Stimulated activated naive CD4-positive, alpha-beta T cell (primary cell): ENCODE data around the gene ARFRP1.

Experiments used
- DNase-seq, 6 experiments: peaks; one replicate each; lab custom pipeline; 2025; lab: John Stamatoyannopoulos, UW

ARFRP1 gene

DNA sequence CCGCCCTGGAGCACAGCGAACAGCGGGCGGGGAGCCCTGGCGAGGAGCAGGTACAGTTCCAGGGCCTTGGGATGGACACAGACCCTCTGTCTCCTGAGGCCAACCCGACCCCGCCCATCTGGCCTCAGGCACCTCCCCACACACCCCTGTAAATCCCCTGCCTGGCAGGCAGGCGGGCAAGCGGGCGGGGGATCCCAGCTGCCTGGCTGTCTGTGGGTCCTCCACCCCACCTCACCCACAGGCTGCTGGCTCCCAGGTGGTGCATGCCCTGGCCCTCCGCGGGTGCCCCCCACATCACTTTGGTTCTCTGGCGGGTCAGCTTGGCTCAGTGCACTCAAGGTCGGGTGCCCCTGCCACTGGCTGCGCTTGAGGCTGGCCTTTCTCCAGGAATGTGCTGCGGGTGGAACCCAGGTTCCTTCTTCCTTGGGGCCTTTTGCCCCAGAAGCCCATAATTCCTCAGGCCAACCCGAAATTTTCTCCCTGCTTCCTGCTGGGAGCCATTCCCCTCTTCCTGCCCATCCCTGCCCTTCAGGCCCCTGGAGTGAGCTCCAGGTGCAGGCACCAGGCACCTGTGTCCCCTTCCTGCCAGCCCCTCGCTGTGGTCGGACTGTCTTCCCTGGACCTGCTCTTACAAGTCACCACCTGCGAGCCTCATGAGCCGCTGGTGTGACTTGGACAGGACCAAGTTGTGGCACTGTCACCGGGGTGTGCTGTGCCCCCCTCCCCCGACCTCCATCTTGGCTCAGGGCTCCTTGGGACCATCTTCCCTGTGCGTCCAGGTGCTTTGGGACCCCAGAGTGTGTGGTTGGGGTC is 16.7 kb downstream of the ARFRP1 start:
- no peak for DNase-seq

DNA sequence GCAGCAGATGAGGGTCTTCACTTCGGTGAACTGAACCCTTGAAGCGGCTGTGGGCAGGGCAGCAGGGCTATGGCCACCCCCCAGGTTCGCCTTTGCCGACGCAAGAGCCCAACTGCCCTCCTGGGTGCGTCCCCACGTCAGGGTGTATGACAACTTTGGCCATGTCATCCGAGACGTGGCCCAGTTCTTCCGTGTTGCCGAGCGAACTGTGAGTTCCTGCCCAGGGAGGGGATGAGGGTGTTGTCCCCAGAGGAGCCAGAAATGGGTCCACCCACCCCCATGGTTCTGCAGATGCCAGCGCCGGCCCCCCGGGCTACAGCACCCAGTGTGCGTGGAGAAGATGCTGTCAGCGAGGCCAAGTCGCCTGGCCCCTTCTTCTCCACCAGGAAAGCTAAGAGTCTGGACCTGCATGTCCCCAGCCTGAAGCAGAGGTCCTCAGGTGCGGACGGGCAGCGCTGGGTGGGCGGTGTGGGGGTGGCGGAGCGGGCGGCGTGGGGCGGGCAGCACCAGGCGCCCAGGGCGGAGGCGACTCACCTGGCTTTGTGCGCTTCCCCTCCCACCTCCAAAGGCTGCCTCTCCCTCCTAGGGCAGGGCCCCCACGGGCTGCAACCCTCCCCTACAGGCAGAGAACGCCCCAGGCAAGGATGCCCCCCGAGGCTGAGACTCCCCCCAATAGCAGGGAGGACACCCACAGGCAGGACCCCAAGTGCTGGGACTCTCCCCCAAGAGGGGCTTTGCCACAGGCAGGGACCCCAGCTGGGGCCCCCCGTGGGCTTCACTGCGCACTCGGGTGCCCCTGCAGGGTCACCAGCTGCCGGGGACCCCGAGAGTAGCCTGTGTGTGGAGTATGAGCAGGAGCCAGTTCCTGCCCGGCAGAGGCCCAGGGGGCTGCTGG is 17.5 kb downstream of the ARFRP1 start:
- no peak for DNase-seq

DNA sequence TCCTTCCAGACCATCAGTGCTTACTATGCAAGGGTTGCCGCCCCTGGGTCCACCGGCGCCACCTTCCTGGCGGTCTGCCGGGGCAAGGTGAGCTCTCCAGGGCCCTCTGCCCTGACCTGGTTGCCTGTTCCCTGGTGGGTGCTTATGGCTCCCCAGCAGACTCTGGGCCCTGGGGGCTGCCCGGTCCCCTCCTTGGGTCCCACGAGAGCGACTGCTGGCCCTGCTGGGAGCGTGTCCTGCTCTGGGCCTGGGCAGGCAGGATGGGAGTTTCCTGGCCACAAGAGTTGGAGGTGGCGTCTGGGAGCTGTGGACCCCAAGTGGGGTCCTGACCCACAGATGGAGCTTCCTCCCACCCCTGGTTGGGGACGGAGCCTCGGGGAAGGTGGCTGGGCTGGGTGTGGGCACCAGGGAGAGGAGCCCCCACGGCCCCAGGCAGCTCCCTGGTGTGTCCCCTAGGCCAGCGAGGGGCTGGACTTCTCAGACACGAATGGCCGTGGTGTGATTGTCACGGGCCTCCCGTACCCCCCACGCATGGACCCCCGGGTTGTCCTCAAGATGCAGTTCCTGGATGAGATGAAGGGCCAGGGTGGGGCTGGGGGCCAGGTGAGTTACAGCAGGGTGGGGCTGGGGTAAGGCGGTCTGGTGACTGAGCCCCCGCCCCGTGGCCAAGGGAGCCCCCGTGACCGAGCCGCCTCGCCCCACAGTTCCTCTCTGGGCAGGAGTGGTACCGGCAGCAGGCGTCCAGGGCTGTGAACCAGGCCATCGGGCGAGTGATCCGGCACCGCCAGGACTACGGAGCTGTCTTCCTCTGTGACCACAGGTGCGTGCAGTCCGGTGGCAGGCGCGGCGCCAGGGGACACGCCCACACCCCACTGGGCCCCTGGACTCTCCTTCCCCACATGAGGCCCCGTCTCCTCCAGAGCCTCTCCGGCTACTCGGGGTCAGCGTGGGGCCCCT is 18.5 kb downstream of the ARFRP1 start:
- no peak for DNase-seq

DNA sequence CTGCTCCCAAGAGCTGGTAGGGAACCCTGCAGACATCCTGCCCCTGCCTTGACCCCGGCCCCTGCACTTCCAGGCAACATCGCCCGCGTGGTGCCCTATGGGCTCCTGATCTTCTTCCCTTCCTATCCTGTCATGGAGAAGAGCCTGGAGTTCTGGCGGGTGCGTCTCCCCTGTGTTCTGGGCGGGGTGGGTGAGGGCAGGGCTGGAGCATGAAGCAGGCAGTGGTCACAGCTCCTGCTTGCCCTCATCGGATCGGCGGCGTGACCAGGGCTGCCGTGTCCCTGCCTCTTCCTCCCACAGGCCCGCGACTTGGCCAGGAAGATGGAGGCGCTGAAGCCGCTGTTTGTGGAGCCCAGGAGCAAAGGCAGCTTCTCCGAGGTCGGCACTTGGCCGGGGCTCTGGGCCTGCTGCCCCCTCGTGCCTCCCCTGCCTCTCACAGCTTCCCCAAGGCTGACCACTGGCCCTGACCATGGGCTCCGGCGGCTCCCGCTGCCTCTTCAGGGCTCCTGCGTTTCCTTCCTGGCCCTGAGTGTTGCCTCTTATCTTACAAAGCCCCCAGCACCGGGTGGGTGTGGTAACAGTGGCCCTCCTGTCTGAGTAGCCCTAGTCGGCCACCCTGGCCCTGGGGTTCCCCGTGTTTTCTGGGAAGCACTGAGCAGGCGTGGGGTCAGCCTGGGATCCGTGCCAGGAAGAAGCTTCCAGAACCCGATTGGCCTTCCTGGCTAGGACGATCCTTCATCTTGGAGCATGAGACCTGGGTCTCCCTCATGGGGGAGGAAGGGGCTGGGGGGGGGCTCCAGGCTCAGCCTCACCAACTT is 19.3 kb downstream of the ARFRP1 start:
- DNase-seq = no peak

DNA sequence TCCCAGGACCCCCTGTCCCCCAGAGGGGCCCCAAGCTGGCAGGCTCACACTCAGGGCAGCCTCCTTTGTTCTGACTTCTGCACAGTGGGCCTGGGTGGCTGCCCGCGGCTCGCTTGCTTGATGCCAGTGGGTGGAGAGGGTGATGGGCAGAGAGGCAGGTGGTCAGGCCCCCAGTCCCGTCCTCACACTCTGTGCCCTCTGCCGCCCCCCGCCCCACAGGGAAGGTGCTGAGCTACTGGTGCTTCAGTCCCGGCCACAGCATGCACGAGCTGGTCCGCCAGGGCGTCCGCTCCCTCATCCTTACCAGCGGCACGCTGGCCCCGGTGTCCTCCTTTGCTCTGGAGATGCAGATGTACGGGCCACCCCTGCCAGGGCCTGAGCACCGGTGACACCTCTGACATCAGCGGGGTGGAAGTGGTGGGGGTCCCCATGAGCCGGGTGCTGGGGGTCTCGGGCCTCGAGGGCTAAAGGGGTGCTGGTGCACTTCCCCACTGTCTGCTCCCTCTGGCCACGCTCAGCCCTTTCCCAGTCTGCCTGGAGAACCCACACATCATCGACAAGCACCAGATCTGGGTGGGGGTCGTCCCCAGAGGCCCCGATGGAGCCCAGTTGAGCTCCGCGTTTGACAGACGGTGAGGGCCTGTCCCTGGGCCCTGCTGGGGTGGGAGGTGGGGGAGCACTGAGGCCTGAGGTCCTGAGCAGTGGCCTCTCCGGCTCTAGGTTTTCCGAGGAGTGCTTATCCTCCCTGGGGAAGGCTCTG is 20.2 kb downstream of the ARFRP1 start:
- DNase-seq = no peak

DNA sequence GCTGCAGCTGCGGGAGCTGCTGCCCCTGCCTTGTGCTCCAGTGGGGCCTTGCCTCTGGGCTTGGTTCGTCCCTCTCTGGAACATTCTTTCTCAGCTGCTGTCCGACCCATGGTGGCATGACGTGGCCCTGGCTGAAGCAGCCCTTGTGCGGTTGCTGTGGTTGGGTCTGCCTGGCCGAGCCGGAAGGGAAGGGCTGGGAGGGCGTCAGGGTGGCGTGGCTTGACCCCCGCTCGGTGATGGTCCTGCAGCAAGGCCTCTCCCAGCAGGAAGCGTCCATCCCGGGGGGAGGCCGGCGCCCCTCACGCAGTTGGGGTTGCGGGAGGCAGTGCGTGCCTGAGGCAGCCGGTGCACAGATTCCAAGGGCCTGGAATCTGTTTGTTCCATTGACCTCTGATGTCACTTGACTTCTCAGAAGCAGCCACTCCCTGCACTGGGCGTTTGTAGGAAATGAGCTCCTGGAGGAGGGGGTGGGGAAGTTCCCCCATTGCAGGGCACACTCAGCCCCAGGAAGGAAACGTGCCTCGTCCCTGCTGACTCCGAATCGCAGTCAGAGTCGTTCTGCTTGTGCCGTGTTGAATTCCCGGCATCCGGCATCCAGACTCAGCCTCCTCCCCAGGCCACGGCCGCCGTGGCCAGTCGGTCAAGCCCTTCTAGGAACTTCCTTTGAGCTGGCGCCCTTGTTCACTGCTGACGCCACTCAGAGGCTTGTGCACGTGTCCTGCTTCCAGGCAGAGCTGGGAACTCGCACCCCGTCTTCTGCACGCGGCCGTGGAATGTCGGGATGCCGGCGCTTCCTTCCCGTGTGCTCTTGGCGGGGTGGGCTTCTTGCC is 21.1 kb downstream of the ARFRP1 start:
- DNase-seq = peak in 2 of 6 experiments; percentile 11 to 12

DNA sequence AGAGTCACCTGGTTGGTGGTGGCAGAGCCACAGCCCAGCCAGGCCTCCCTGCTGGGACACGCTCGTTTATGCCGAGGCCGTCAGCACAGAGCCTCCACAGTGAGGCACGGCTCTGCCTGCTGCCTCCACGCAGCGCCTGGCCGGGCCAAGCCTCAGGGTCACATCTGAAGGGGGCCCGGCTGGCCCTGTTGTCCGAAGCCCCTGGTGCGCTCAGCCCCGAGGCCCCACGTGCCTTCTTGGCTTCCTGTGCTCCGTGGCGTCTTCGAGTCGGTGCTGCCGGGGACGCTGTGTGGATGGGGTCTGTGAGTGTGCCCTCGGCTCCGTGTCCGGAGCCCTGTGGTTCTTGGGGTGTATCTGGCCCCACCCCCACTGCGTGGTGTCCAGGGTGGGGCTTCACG is 21.7 kb downstream of the ARFRP1 start:
- no peak for DNase-seq

DNA sequence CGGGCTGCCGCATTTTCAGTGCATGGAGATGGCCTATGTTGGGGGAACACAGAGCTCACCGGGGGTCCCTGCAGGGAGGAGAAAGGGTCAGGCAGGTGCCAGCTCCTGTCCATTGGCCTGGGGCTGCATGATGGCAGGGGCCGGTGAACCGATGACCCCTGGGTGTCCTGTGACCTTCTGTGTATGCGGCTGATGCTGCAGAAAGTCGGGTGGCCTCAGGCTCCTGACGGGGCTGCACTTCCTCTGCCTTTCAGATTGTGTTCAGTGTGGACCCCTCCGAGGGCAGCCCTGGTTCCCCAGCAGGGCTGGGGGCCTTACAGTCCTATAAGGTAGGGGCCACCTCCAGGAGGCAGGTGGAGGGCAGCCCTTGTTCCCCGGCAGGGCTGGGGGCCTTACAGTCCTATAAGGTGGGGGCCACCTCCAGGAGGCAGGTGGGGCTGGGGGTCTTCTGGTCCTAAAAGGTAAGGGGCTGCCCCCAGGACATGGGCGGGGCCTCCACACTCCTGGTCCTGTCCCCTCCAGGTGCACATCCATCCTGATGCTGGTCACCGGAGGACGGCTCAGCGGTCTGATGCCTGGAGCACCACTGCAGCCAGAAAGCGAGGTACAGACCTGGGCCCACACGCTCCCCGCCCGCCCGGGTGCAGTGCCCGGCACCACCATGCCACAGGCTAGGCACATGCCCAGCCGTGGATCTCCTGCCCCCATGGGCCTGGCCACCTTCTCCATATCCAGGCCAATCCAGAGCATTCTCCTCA is 22.3 kb downstream of the ARFRP1 start:
- no peak for DNase-seq

DNA sequence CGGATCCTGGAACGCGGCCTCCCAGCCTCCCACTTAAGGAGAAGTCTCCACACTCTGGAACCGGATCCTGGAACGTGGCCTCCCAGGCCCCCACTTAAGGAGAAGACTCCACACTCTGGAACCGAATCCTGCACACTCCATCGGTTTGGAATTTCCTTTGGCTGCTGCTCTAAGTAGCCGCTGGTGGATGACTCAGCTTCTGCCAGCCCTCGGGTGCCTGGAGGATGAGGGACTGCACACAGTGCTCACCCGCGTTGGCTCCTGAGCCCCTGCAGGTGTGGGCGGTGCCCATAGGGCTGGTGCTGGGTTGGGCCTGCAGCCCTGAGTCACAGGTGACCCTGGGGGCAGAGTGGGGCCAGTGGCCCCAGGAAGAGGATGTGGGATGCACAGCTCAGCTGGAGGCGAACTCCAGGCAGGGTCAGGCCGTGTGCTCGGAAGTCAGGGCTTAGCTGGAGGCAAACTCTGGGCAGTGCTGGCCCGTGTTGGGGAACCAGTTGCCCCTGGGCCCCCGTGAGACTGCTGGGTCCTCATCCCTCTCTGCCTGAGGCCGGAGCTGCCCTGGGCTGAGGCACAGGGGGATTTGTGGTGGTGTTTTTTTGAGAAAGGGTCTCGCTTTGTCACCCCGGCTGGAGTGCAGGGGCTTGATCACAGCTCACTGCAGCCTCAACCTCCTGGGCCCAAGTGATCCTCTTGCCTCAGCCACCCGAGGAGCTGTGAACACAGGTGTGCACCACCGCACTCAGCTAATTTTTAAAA is 25.2 kb downstream of the ARFRP1 start:
- no peak for DNase-seq

DNA sequence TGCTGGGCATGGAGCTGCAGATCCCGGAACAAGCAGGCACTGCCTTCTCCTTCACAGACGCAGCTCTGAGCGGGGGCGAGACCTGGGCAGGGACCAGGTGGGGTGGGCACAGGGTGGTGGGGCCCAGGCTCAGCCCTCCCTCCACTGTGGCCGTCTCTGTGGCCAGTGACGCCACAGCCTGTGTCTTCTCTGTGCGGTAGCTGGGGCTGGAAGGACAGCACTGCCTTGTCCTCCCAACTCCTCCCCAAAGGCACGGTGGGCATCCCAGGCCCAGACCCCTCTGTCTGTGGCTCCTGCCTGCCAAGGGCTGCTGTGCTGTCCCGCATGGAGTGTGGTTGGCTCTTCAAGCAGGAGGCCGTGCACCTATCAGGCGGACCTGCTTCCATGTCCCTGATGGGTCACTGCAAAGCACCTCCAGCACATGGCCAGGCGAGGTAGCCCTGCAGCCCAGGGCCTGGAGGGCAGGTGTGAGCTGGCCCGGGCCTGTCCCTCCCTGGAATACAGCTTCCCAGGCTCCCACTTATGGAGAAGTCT is 26.1 kb downstream of the ARFRP1 start:
- no peak for DNase-seq

DNA sequence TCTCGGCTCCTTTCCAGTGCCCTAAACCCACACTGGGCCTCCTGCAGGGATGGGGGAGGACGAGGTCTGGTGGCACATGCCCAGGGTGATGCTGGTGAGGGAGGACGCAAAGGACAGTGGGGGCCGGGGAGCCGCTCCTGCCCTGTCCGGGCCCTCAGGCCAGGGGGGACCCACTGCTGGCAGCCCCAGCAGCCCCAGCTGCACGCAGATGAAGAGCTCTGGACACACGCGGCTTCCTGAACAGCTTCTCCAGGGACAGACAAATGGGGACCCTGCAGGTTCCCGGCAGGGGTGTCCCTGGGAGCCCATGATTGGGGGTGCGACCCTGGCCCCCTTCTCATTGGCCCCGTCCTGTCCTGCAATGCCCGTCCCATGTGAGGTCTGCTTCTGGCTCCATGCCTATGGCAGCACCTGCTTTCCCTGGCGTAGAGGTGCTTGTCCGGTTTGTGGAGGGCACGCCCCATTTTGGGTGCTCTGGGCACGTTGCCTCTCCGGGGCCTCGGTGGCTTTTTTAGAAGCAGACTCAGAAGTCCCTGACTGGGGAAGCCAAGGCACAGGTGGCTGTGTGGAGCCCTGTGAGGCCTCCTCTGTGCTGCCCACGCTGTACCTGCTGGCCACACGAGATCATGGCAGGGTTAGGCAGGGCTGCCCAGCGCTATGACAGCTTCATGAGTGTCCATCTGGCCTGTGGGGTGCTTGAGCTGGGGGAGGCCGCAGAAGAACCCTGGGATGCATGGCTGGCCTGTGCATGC is 26.7 kb downstream of the ARFRP1 start:
- DNase-seq = no peak

DNA sequence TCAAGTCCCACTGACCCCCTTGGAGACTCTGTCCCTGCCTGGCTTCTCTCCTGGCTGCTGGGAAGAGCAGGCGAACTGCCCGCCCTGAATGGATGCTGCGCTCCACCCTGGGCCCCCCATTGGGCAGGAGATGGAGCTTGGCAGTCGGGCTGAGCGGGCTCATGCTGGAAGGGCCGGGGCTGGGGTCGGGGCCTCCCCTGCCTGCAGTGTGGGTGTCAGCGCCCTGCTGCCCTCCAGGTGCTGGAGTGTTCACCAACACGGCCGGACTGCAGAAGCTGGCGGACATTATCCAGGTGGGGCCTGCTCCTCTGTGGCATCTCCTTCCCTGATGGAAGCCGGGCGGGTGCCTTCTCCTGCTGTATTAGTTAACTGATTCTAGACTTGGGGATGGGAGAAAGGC is 27.3 kb downstream of the ARFRP1 start:
- DNase-seq = no peak

DNA sequence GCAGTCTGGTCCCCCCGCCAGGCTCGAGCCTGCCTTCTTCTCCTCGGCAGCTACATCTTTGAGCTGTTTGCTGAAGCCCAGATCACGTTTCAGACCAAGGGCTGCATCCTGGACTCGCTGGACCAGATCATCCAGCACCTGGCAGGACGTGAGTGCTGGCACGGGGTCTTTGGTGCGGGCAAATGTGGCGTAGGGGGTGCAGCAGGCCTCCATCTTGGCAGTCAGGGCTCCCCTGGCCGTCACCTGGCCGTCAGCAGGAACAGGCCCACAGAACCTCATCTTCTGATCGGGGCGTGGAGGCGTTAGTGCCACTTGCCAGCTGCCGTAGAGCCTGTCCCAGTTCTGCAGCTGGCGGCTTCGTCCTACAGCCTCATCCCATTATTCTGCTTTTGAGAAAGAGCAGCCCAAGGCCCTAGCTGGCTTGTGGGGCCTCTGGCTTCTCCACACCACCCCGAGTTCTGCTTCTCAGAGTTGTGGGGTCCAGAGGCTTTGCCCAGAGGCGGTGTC is 27.9 kb downstream of the ARFRP1 start:
- DNase-seq = no peak

DNA sequence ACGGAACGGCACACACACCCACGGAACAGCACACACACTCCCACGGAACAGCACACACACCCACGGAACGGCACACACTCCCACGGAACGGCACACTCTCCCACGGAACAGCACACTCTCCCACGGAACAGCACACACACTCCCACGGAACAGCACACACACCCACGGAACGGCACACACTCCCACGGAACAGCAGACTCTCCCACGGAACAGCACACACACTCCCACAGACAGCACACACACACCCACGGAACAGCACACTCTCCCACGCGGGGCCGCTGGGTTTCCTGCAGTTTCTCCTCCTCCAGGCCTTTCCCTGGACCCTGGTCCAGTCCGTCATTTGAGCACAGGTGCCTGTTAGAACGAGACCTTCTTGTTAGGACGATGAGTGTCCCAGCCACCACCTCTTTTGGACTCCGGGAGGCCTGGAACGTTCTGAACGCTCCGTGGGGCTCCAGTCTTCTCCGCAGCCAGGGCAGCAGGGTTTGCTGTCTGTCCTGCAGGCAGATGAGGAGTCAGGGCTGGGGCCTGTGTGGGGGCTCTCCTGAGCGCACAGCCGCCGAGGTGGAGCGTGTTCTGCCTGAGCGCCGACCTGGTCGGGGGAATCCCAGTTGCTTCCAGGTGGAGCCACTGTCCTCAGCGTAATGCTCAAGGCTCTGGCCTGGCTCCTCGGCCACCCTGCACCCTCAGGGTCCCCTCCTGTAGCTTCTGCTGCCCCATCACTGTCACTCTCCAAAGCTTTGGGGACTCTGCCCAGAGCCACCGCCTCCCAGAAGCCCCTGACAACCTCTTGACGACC is 28.9 kb downstream of the ARFRP1 start:
- DNase-seq = no peak

DNA sequence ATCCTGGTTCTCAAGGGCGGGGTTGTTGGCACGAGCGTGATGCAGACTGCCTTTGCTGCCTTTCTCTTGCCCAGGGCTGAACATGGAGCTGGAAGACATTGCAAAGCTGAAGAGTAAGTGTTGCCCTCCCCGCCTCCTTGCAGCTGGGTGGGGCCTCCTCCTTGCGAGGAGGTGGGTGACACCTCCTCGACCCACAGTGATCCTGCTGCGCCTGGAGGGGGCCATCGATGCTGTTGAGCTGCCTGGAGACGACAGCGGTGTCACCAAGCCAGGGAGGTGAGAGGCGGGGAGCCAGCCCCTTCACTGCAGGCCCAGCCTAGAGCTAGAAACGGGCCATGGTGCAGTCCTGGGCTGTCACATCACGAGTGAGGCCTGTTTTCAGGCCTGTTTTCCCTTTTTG is 29.7 kb downstream of the ARFRP1 start:
- no peak for DNase-seq
